Right cardiac atrium (tissue), 5 donors: ENCODE measurements around the gene ZYG11A. TPM values are rescaled to one million over a fixed set of nuclear protein-coding genes. Genes with fewer than 3 reads are reported as not detected.

Source experiments
- ATAC-seq, 2 donors: fragments of 200-7000 bp; cut with Tn5 transposase; one replicate each; pipeline versions ENCODE4 v1.8.0 to v1.9.1; 2020; ENCODE audit warnings: moderate library complexity in 2 of 2, mild to moderate bottlenecking in 1 of 2
- DNase-seq, 3 donors: peaks; one replicate each; pipeline ENCODE4 v3.0.0-alpha.2; 2020
- H3K27ac ChIP-seq: one replicate; pipeline ENCODE4 v1.5.1; 2013; ENCODE audit warnings: mild to moderate bottlenecking, low read length, control low read depth, moderate library complexity
- H3K27me3 ChIP-seq: one replicate; pipeline ENCODE4 v1.6.1; 2013; ENCODE audit not compliant: control insufficient read depth, insufficient read depth
- H3K4me1 ChIP-seq: one replicate; pipeline ENCODE4 v1.6.1; 2013; ENCODE audit warnings: low read length; ENCODE audit not compliant: control insufficient read depth, insufficient read depth
- H3K4me3 ChIP-seq: one replicate; pipeline ENCODE4 v1.5.1; 2013; ENCODE audit warnings: low read length, control low read depth
- H3K9me3 ChIP-seq: one replicate; pipeline ENCODE4 v1.6.1; 2013; ENCODE audit warnings: low read length; ENCODE audit not compliant: control insufficient read depth
- WGBS: extraction: QIAGEN DNeasy Blood & Tissue Kit; methylation state at CpG from one replicate; pipeline ENCODE4 v1.1.7; 2013; 5-methylcytosine and 5-hydroxymethylcytosine counted together
- intact Hi-C, 4 donors: fragments of 100-400 bp; cut with DNase I; formaldehyde crosslinking; loops; one replicate each; pipeline versions ENCODE4 v1.11.0 to v1.14.0; 2022 to 2023
- polyA plus RNA-seq: library from polyadenylated mRNA; stranded (reverse); fragments of 200-250 nt; gene quantifications from one replicate; pipeline ENCODE4 v1.2.3, GENCODE V29; 2013
- total RNA-seq, 4 donors: library from RNA; stranded (reverse); fragmentation: NEBNext Ultra II Directional; extraction: Animal tissue kit (Norgen Biotek cat#: 25700); gene quantifications; one replicate each; pipeline ENCODE4 v1.2.1, GENCODE V29; 2021
- donor health status: healthy with polysubstance abuse.
- donor health status: DM: no; HTN: yes; CAD: no.
- donor health status: DM: no; HTN: no; CAD: no.
- donor health status: DM: no; HTN: yes; CAD: no; lungs with severe emphysema.
- donor health status: DM: yes; HTN: yes; CAD: no.

ZYG11A gene
- total and polyA plus RNA-seq, 5 donors, result 0.02 to 0.06 TPM; not detected in 3

GRCh38 chr1:52907068-52907811, 64.7 kb downstream of the ZYG11A start:
- no peaks in the 10 kb centered on the region for H3K9me3 ChIP-seq
- H3K4me3 ChIP-seq, result no peak overlapping the region
- no peak for DNase-seq
- H3K27me3 ChIP-seq, result no peaks in the 10 kb centered on the region
- intact Hi-C loops, result loop anchor here in 1 of 4 donors (10.0 kb wide), 1 partner anchor 278 kb away; no protein-coding TSS in a partner anchor
- 83% methylated on average over 9 of the region's 9 CpGs for WGBS
- ATAC-seq, result no peak
- peaks cover 3% of the 10 kb centered on the region for H3K4me1 ChIP-seq
- H3K27ac ChIP-seq, result no peak overlapping the region

GRCh38 chr1:52907812-52908153, 65.2 kb downstream of the ZYG11A start:
- H3K27ac ChIP-seq, result no peak overlapping the region
- no peak for ATAC-seq
- no peak for DNase-seq
- no peak overlapping the region for H3K4me3 ChIP-seq
- H3K9me3 ChIP-seq, result no peaks in the 10 kb centered on the region
- WGBS, result 87% methylated on average over 10 of the region's 10 CpGs
- H3K27me3 ChIP-seq, result no peaks in the 10 kb centered on the region
- H3K4me1 ChIP-seq, result peaks cover 3% of the 10 kb centered on the region
- intact Hi-C loops, result loop anchor here in 1 of 4 donors (10.0 kb wide), 1 partner anchor 277 kb away; no protein-coding TSS in a partner anchor

GRCh38 chr1:52911541-52911940, 69.0 kb downstream of the ZYG11A start:
- DNase-seq (no peak), ATAC-seq (no peak)
- Histone ChIP-seq H3K4me1 (peaks cover 11% of the 10 kb centered on the region), H3K27me3 (no peaks in the 10 kb centered on the region), H3K4me3 (no peak overlapping the region), H3K9me3 (no peaks in the 10 kb centered on the region), H3K27ac (no peak overlapping the region)
- intact Hi-C loops, result no loop called here
- 93% methylated on average over 10 of the region's 10 CpGs for WGBS

- H3K4me1 ChIP-seq, result peaks cover 13% of the 10 kb centered on the region
- intact Hi-C loops, result no loop called here
- WGBS, result 87% methylated on average over 3 of the region's 3 CpGs
- DNase-seq (no peak), ATAC-seq (no peak)
- no peaks in the 10 kb centered on the region for H3K27me3 ChIP-seq
- no peaks in the 10 kb centered on the region for H3K9me3 ChIP-seq
- no peak overlapping the region for H3K4me3 ChIP-seq
- H3K27ac ChIP-seq, result no peak overlapping the region
Observed at GRCh38 chr1:52913014-52913413, 70.5 kb downstream of the ZYG11A start.

- intact Hi-C loops, result no loop called here
- H3K27ac ChIP-seq, result no peak overlapping the region
- no peak for ATAC-seq
Observed at GRCh38 chr1:52913537-52913936, 71.0 kb downstream of the ZYG11A start.

GRCh38 chr1:52914463-52914862, 71.9 kb downstream of the ZYG11A start:
- intact Hi-C loops, result no loop called here
- WGBS, result 77% methylated on average over 5 of the region's 5 CpGs
- Histone ChIP-seq H3K27me3 (no peaks in the 10 kb centered on the region), H3K27ac (no peak overlapping the region), H3K4me1 (peaks cover 13% of the 10 kb centered on the region), H3K9me3 (no peaks in the 10 kb centered on the region), H3K4me3 (no peak overlapping the region)
- DNase-seq (no peak), ATAC-seq (no peak)

More at GRCh38 chr1:52913537-52913936, 71.0 kb downstream of the ZYG11A start:
- peaks cover 13% of the 10 kb centered on the region for H3K4me1 ChIP-seq
- no peaks in the 10 kb centered on the region for H3K27me3 ChIP-seq
- WGBS, result 71% methylated on average over 8 of the region's 8 CpGs
- DNase-seq, result no peak
- no peak overlapping the region for H3K4me3 ChIP-seq
- H3K9me3 ChIP-seq, result no peaks in the 10 kb centered on the region

GRCh38 chr1:52915211-52915854, 72.8 kb downstream of the ZYG11A start:
- H3K27me3 ChIP-seq, result no peaks in the 10 kb centered on the region
- 90% methylated on average over 2 of the region's 2 CpGs for WGBS
- intact Hi-C loops, result no loop called here
- H3K4me1 ChIP-seq, result peaks cover 13% of the 10 kb centered on the region
- H3K27ac ChIP-seq, result peak overlapping the region; percentile 44
- DNase-seq (no peak), ATAC-seq (peak in 1 of 2 donors; percentile 27)
- H3K9me3 ChIP-seq, result no peaks in the 10 kb centered on the region
- no peak overlapping the region for H3K4me3 ChIP-seq

GRCh38 chr1:52915855-52916220, 73.3 kb downstream of the ZYG11A start:
- H3K4me3 ChIP-seq, result no peak overlapping the region
- DNase-seq (no peak), ATAC-seq (no peak)
- 78% methylated on average over 7 of the region's 7 CpGs for WGBS
- H3K9me3 ChIP-seq, result no peaks in the 10 kb centered on the region
- H3K4me1 ChIP-seq, result peaks cover 13% of the 10 kb centered on the region
- H3K27ac ChIP-seq, result peak overlapping the region; percentile 30
- H3K27me3 ChIP-seq, result no peaks in the 10 kb centered on the region
- intact Hi-C loops, result no loop called here

- ATAC-seq (peak; percentile 45 to 70), DNase-seq (peak; percentile 39 to 83 (median 61))
- intact Hi-C loops, result no loop called here
- no peaks in the 10 kb centered on the region for H3K9me3 ChIP-seq
- peaks cover 13% of the 10 kb centered on the region for H3K4me1 ChIP-seq
- no peak overlapping the region for H3K4me3 ChIP-seq
- peak overlapping the region; percentile 5 for H3K27ac ChIP-seq
- H3K27me3 ChIP-seq, result no peaks in the 10 kb centered on the region
- 70% methylated on average over 10 of the region's 10 CpGs for WGBS
Observed at GRCh38 chr1:52916241-52916975, 73.8 kb downstream of the ZYG11A start.

GRCh38 chr1:52917156-52917555, 74.6 kb downstream of the ZYG11A start:
- Histone ChIP-seq H3K9me3 (no peaks in the 10 kb centered on the region), H3K27me3 (no peaks in the 10 kb centered on the region), H3K27ac (peak overlapping the region; percentile 61), H3K4me3 (no peak overlapping the region), H3K4me1 (peaks cover 13% of the 10 kb centered on the region)
- intact Hi-C loops, result no loop called here
- peak; percentile 12 to 36 for ATAC-seq
- DNase-seq, result peak in 2 of 3 donors; percentile 48 to 67
- 61% methylated on average over 7 of the region's 7 CpGs for WGBS

- DNase-seq (no peak), ATAC-seq (no peak)
- Histone ChIP-seq H3K9me3 (no peaks in the 10 kb centered on the region), H3K4me1 (peaks cover 13% of the 10 kb centered on the region), H3K27ac (peak overlapping the region; percentile 61), H3K27me3 (no peaks in the 10 kb centered on the region), H3K4me3 (no peak overlapping the region)
- intact Hi-C loops, result no loop called here
- 93% methylated on average over 1 of the region's 1 CpG for WGBS
Observed at GRCh38 chr1:52917581-52917980, 75.0 kb downstream of the ZYG11A start.
